HG03442 (cell line): ENCODE data around the gene COX15.
"Not testable (repeated sequence)": the region's sequence is repeated elsewhere in the genome, so short reads cannot be mapped to it uniquely, and the experiment has no call there.

Source experiments
- ATAC-seq: cut with Tn5 transposase; IDR thresholded peaks from one replicate; pipeline ENCODE4 v1.9.1; 2021; ENCODE audit warnings: mild to moderate bottlenecking, moderate library complexity; ENCODE audit not compliant: unreplicated experiment

COX15 gene

GRCh38 chr10:99742254-99742653, 10.3 kb upstream of the COX15 start:
- ATAC-seq, result no peak

GRCh38 chr10:99740933-99741559, 9.1 kb upstream of the COX15 start:
- ATAC-seq, result no peak

- ATAC-seq, result no peak
Observed at GRCh38 chr10:99740260-99740659, 8.3 kb upstream of the COX15 start.

GRCh38 chr10:99734111-99734510, 2.2 kb upstream of the COX15 start:
- ATAC-seq, result not testable (repeated sequence)

GRCh38 chr10:99733366-99733765, 1.4 kb upstream of the COX15 start:
- no peak for ATAC-seq

GRCh38 chr10:99731306-99732032, 458 bp downstream of the COX15 start:
- ATAC-seq, result peak; percentile 36

- ATAC-seq, result no peak
Observed at GRCh38 chr10:99730026-99730425, 1.9 kb downstream of the COX15 start.

- ATAC-seq, result no peak
Observed at GRCh38 chr10:99720387-99720786, 11.5 kb downstream of the COX15 start.

GRCh38 chr10:99714446-99714845, 17.5 kb downstream of the COX15 start:
- no peak for ATAC-seq

- no peak for ATAC-seq
Observed at GRCh38 chr10:99711129-99711719, 20.7 kb downstream of the COX15 start.

GRCh38 chr10:99709480-99710229, 22.3 kb downstream of the COX15 start:
- peak; percentile 93 for ATAC-seq

- ATAC-seq, result no peak
Observed at GRCh38 chr10:99708428-99709012, 23.4 kb downstream of the COX15 start.

GRCh38 chr10:99700649-99701048, 31.3 kb downstream of the COX15 start:
- no peak for ATAC-seq

GRCh38 chr10:99698504-99699080, 33.3 kb downstream of the COX15 start:
- ATAC-seq, result no peak

- no peak for ATAC-seq
Observed at GRCh38 chr10:99695761-99696160, 36.2 kb downstream of the COX15 start.

GRCh38 chr10:99693933-99694583, 37.9 kb downstream of the COX15 start:
- no peak for ATAC-seq

- ATAC-seq, result no peak
Observed at GRCh38 chr10:99689461-99689860, 42.5 kb downstream of the COX15 start.

GRCh38 chr10:99685597-99685967, 46.3 kb downstream of the COX15 start:
- peak; percentile 81 for ATAC-seq

- no peak for ATAC-seq
Observed at GRCh38 chr10:99682752-99683151, 49.2 kb downstream of the COX15 start.
